ENCODE measurements around the gene AEBP1.

The AEBP1 gene

DNA sequence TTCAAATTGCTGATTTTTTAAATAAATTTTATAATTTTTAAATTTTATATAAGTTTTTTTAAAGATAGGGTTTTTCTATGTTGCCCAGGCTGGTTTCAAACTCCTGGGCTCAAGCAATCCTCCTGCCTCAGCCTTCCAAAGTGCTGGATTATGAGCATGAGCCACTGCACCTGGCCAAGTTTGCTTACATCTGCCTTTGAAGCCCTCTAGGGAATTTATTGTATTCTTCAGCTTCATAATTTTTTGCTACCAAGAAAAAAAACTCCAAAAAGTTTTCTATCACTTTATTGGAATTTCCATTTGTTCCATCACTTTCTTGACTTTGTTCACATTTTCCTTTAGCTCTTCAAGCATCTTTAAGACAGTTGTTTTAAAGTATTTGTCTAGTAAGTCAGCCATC is 23.0 kb downstream of the AEBP1 start:
- Mint-ChIP-seq H3K27me3 (no peaks in the 10 kb centered on the region), H3K9me3 (peaks cover 6% of the 10 kb centered on the region), H3K4me3 (no peak overlapping the region), H3K27ac (no peak overlapping the region), H3K36me3 (peaks cover 5% of the 10 kb centered on the region), H3K4me1 (peaks cover 21% of the 10 kb centered on the region)
- ATAC-seq = no peak

DNA sequence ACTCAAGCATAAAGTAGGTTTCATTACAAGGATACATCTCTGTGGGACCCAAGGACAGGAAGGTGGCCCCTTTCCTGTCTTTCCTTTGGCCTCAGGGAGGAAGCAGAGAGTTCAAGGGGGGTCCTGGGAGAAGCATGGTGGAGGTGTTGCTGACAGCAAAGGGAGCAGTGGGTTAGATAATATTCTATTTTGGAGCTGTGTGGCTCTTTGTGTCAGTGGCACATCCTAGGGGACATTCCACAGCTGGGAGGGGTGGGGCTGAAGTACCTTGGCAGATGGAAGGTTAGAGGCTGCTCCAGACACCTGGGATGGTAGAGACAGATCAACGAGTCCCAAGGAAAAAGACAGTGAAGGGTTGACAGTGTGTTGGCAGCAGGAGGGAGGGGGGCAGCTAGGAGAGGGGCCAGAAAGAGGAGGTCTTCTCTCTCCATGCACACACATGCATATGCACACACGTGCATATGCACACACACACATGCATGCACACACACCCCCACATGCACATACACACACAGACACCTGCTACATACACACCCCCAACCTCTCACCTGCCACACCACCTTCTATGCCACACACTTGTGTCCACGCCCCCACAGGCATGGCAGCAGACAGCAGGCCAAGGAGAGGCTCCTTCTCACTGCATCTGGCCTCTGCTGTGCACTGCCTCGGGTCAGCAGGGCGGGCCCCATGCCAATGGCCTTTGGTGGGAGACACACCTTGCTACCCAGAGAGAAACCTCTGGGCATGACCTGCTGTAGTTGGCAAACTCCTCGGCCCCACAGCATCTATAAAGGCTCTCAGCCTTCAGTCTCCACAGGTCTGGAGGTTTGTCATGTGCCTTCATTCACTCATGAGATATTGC is 24.8 kb downstream of the AEBP1 start:
- ATAC-seq = no peak
- Mint-ChIP-seq H3K4me3 (no peak overlapping the region), H3K9me3 (peaks cover 6% of the 10 kb centered on the region), H3K4me1 (peaks cover 11% of the 10 kb centered on the region), H3K27me3 (no peaks in the 10 kb centered on the region), H3K27ac (no peak overlapping the region), H3K36me3 (peaks cover 5% of the 10 kb centered on the region)

DNA sequence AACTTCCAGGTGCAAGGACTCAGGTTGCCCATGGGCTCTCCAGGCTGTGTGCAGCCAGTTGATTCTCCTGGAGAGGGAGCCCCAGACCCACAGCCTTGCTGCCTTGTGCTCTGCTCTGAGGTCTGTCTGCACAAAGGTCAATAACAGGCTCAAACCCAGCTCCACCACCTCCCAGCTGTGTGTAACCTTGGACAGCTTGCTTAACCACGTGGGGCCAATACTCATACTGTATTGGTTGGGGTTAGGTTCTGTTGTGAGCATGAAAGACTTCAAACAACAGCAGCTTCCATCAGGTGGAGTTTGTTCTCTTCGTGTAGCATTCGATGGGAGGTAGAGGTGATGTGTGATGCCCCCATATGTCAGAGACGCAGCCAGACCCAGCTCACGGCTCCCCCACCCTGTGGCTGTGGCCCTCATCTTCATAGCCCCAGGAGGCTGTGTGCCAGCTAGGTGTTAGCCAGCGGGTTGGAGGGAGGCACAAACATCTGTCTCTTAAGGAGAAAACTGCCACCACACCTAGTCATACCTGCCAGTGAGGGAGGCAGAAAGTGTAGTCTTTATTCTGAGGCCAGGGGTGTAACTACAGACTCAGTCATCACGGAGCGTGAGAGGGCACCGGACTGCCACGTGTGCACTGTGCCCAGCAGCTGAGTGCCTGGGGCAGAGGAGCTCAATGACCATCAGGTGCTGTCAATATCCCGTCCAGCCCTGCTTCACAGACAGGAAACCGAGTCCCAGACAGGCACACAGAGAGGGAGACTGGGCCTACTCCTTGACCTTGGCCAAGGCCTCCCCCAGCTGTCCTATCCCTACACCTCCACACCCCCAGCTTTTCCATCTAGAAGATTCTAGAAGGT is 27.3 kb downstream of the AEBP1 start:
- no peak overlapping the region for H3K4me3 Mint-ChIP-seq
- no peaks in the 10 kb centered on the region for H3K27me3 Mint-ChIP-seq
- peaks cover 5% of the 10 kb centered on the region for H3K36me3 Mint-ChIP-seq
- peaks cover 6% of the 10 kb centered on the region for H3K4me1 Mint-ChIP-seq
- no peak overlapping the region for H3K27ac Mint-ChIP-seq
- H3K9me3 Mint-ChIP-seq = peaks cover 6% of the 10 kb centered on the region
- ATAC-seq = no peak

DNA sequence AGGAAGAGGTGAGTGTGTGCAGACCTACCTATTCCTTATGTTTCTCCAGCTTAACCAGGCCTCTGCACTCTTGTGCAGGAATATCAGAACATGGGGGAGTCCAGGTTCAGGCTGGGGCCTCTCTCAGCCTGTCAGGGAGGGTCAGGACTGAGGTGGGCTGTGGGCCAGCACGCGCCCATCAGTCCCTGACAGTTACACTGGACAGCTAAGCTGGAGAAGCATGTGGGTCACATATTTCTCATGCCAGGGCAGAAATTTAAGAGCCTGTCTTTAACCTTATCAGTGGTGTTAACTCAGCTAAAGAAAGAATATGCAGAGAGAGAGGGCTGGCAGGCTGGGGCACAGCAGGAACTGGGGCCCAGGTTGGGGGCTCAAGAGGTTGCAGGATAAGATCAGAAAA is 27.9 kb downstream of the AEBP1 start:
- H3K27ac Mint-ChIP-seq = no peak overlapping the region
- peaks cover 5% of the 10 kb centered on the region for H3K36me3 Mint-ChIP-seq
- H3K27me3 Mint-ChIP-seq = no peaks in the 10 kb centered on the region
- no peak overlapping the region for H3K4me3 Mint-ChIP-seq
- peaks cover 6% of the 10 kb centered on the region for H3K4me1 Mint-ChIP-seq
- ATAC-seq = no peak
- H3K9me3 Mint-ChIP-seq = peaks cover 3% of the 10 kb centered on the region

DNA sequence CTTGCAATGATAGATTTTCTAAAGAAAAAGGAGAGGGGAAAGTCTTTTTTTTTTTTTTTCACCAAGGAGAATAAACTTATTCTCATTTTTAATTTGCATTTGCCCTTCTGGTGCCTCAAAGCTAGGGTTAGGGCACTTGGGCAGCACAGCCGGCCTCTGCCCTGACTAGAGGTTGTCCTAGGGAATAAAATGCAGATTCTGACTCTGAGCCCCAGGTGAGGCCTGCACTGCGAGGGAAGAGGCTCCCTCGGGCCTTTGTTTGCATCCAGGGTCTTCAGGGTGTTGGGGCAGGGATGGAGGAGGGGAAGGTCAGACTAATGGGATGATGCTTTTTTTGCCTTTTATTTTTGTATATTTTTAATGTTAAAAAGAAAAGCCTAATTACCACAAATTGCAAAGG is 29.1 kb downstream of the AEBP1 start:
- no peaks in the 10 kb centered on the region for H3K4me1 Mint-ChIP-seq
- H3K9me3 Mint-ChIP-seq = no peaks in the 10 kb centered on the region
- H3K27me3 Mint-ChIP-seq = no peaks in the 10 kb centered on the region
- H3K36me3 Mint-ChIP-seq = no peaks in the 10 kb centered on the region
- no peak overlapping the region for H3K27ac Mint-ChIP-seq
- ATAC-seq = no peak
- no peak overlapping the region for H3K4me3 Mint-ChIP-seq

DNA sequence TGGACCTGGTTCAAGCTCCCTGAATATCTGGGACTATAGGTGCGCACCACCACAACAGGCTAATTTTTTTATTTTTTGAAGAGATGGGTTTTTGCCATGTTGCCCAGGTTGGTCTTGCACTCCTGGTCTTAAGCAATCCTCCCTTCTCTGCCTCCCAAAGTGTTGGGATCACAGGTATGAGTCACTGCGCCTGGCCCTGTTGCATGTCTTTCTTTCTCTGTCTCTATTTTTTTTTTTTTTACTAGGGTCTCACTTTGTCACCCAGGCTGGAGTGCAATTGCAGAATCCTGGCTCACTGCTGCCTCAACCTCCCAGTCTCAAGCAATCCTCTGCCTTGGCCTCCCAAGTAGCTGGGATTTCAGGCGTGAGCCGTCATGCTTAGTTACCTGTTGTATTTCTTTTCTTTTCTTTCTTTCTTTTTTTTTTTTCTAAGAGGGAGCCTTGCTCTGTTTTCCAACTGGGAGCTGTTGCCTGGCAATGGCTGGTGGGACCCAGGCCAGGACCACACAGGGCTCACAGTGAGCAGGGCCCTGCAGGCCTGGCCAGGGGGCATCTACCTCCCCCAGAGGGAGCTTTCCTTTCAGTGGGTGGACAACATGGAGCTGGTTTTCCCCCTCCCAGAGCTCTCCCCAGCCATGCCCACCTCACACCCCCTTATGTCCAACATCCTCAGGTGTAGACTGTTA is 30.9 kb downstream of the AEBP1 start:
- Mint-ChIP-seq H3K27me3 (peaks cover 7% of the 10 kb centered on the region), H3K9me3 (no peaks in the 10 kb centered on the region), H3K4me3 (no peak overlapping the region), H3K27ac (no peak overlapping the region), H3K36me3 (no peaks in the 10 kb centered on the region), H3K4me1 (no peaks in the 10 kb centered on the region)
- ATAC-seq = no peak

DNA sequence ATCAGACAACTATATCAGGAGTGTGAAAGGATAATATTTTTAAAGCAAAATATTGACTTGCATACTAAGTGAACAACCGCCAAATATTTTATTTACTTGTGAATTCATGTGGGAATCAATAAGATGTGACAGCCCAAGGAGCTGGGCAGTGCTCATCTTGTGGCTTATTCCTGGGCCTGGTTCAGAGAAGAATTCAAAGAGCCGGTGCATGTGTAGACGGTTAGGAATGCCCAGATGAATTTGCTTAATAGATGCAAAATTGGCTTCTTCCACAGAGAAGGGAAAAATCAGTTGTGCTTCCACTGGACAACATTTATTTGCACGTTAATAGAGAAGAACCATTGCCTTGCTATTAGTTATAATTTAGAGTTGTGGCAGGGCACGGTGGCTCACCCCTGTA is 32.6 kb downstream of the AEBP1 start:
- Mint-ChIP-seq H3K27ac (no peak overlapping the region), H3K27me3 (peaks cover 10% of the 10 kb centered on the region), H3K4me3 (no peak overlapping the region), H3K4me1 (no peaks in the 10 kb centered on the region), H3K9me3 (no peaks in the 10 kb centered on the region), H3K36me3 (no peaks in the 10 kb centered on the region)
- ATAC-seq = no peak

DNA sequence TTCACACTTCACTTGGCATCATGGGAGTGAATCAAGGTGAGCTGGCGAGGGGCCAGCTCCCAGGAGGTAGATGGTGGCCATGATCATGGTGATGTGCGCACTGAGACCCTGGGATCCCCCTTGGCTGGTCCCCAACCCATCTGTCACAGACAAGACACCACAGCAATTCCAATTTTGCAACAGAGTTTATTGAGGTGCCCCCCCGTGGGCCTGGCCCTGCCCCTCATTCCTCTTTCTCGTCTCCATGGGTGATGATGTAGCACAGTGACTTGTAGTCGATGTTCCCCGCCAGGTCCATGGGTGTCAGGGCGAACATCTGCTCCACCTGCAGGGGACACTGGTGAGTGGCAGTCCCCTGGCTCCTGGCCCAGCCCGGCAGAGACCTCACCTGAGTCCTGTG is 34.6 kb downstream of the AEBP1 start:
- peaks cover 10% of the 10 kb centered on the region for H3K27me3 Mint-ChIP-seq
- no peaks in the 10 kb centered on the region for H3K36me3 Mint-ChIP-seq
- ATAC-seq = no peak
- H3K4me1 Mint-ChIP-seq = no peaks in the 10 kb centered on the region
- no peak overlapping the region for H3K4me3 Mint-ChIP-seq
- no peak overlapping the region for H3K27ac Mint-ChIP-seq
- H3K9me3 Mint-ChIP-seq = no peaks in the 10 kb centered on the region

DNA sequence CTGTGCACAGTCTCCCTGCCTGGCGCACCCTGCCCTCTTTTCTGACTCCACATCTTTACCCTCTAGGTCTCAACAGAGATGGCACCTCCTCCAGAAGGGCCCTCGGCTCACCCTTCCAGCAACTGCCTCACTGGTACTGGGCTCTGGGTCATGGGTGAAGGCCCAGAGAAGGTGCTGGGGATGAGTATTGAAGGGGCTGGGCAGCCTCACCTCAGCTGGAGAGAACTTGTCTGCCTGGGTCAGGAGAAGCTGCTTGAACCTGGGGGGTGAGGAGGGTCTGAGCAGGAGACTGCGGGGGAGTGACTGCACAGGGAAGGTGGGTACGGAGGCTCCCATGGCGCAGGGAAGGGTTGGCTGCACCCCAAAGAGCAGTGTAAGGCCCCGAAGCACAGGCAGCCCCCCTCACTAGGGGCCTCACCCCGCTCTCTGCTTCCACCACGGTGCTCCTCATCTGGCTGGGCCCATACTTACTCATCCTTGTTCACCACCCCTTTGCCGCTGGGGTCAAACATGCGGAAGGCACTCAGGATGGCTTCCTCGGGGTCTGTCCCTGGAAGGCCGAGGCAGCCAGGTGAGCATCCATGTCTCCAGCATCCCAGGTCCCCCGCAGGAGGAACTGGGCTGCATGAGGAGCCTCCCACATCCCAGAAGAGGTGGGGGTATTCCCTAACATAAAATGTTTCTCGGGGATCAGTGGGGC is 35.3 kb downstream of the AEBP1 start:
- ATAC-seq = no peak
- Mint-ChIP-seq H3K4me3 (no peak overlapping the region), H3K27ac (no peak overlapping the region), H3K36me3 (no peaks in the 10 kb centered on the region), H3K27me3 (peaks cover 10% of the 10 kb centered on the region), H3K4me1 (no peaks in the 10 kb centered on the region), H3K9me3 (no peaks in the 10 kb centered on the region)

DNA sequence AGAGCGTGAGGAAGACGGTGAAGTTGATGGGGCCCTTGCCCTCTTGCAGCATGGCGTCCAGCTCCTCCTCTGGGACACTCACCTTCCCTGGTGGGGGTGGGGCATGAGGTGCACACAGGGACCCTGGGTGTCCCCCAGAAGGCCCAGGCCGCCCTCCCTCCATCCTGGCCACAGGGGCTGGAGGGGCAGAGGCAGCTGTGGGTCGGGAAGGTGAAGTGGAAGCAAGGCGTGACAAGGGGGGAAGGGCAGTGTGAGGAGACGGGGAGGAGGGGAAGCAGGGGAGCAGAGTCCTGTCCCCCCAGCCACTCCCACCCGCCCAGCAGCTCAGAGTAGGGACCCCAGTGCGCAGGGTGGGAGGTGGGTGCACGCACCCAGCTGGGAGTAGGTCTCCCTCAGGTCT is 36.2 kb downstream of the AEBP1 start:
- no peak for ATAC-seq
- H3K27ac Mint-ChIP-seq = no peak overlapping the region
- H3K27me3 Mint-ChIP-seq = peaks cover 18% of the 10 kb centered on the region
- no peaks in the 10 kb centered on the region for H3K36me3 Mint-ChIP-seq
- H3K4me1 Mint-ChIP-seq = peaks cover 5% of the 10 kb centered on the region
- H3K4me3 Mint-ChIP-seq = no peak overlapping the region
- no peaks in the 10 kb centered on the region for H3K9me3 Mint-ChIP-seq

DNA sequence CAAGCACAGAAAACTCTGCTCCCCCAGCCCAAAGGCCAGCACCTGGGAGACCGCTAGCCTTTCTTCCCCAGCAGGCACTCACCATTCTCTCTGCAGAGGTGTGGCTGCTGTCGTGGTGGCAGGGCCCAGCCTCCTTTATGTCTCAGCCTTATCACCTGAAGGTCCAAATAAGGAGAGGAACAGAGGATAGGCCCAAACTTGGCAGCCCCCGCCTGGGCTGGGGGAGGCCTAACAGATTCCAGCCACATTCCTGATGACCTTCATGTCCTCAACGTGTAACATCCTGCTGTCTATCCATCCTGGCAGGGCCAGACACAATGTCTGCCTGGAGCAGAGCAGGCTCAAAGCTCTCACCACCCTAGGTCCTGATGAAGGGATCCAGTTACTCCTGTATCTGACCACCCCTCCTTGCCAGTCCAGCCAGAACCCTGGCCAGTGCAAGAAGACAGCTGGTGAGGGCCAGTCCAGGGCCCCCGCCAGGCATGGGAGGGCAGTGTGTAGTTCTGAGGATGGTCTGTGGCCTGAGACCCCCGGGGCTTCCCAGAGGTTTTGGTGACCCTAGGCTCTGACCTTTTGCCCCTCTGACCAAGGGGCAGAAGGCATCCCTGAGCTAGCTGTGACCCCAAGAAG is 37.2 kb downstream of the AEBP1 start, which contains the start of gene MYL7:
TSS of gene MYL7 (minus strand) at position 112 of the 630 bp plus-strand sequence. CDS start at position 85, 27 bp downstream.
- Mint-ChIP-seq H3K27me3 (peaks cover 23% of the 10 kb centered on the region), H3K9me3 (no peaks in the 10 kb centered on the region)

DNA sequence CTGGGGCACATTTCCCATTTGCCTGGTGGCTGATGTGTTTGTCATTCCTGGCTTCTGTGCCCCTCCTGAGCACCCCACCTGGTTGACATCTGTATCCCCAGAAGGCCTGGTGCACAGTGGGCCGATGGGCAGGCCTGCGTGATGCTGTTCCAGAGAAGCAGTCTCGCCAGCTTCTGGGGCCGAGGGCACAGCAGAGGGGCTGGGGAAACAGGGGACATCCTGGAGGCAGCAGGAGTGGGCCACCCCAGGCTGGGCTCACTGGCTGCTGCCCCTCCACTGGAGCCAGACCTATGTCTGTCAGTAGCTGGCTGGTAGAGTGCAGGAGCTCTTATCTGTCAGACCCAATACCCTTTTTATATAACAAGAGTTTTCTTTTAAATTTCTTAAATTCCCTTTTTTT is 37.9 kb downstream of the AEBP1 start:
- ATAC-seq = no peak

More for the DNA sequence above, 37.2 kb downstream of the AEBP1 start, which contains the start of gene MYL7:
- H3K36me3 Mint-ChIP-seq = no peaks in the 10 kb centered on the region
- peaks cover 12% of the 10 kb centered on the region for H3K4me1 Mint-ChIP-seq
- H3K4me3 Mint-ChIP-seq = no peak within 1 kb of the TSS
- no peak within 1 kb of the TSS for H3K27ac Mint-ChIP-seq
- no peak for ATAC-seq

DNA sequence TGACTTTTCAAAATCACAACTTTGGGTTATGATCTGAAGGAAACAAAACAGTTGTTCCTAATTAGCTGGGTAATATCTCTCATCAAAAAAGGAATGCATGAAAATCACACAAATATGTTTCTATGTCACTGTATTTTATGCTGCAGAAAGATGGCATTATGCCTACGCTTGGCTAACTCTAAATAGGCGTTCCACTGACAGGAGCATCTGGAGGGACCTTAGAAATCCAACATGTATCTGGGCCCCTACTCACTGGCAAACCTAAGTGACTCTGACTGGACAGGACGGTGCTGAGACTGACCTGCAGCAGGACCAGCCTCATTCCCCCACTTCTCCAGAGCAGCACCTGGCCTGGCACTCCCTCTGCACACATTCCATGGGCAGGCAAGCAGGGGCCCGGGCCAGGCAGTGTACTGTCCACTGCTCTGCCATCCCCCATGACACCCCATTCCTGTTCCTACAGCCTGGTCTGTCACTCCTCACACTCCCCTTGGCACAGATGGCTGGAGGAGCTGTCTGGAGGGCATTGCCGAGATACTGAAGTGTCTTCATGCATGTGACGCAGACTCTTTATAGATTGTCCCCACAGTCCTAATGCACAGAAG is 39.6 kb downstream of the AEBP1 start:
- Mint-ChIP-seq H3K9me3 (no peaks in the 10 kb centered on the region), H3K27me3 (peaks cover 23% of the 10 kb centered on the region), H3K27ac (no peak overlapping the region), H3K4me1 (peaks cover 15% of the 10 kb centered on the region), H3K36me3 (no peaks in the 10 kb centered on the region), H3K4me3 (no peak overlapping the region)
- ATAC-seq = no peak

More for the DNA sequence above, 37.9 kb downstream of the AEBP1 start:
- Mint-ChIP-seq H3K4me3 (no peak overlapping the region), H3K4me1 (peaks cover 15% of the 10 kb centered on the region), H3K36me3 (no peaks in the 10 kb centered on the region), H3K9me3 (no peaks in the 10 kb centered on the region), H3K27me3 (peaks cover 23% of the 10 kb centered on the region), H3K27ac (no peak overlapping the region)

DNA sequence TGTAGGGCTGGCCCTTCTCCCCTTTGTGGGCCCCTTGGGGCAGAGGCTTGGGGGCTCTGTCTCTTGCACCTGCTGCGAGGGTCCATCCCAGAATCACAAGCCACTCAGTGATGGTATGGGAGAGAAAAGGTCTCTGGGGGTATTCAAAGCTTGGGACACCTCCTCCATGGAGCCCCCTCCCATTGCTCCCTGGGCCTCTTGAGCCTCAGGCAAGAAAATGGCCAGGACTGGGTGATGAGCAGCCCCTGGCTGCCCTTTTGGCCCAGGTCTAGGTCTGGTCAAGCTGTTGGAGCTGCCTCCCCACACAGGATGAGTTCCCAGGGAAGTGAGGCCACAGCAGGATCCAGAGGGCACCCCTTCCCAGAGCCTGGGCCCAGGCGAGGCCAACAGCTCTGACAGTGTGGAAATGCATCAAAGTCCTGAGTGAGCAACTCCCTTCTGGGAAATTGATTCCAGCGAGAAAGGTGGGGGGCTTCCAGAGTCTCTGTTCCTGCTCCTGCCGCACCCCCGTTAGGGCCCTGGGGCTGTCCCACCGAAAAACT is 40.4 kb downstream of the AEBP1 start:
- H3K36me3 Mint-ChIP-seq = no peaks in the 10 kb centered on the region
- H3K4me3 Mint-ChIP-seq = no peak overlapping the region
- no peaks in the 10 kb centered on the region for H3K9me3 Mint-ChIP-seq
- H3K27ac Mint-ChIP-seq = no peak overlapping the region
- H3K4me1 Mint-ChIP-seq = peaks cover 15% of the 10 kb centered on the region
- no peak for ATAC-seq
- peaks cover 22% of the 10 kb centered on the region for H3K27me3 Mint-ChIP-seq
